K562 (cell line): Measurements from ENCODE around the gene PPP1R12C. TPM values are rescaled to one million over a fixed set of nuclear protein-coding genes. Genes with fewer than 3 reads are reported as not detected.

Experiments used
- CBFB ChIP-seq: sonication (generic); formaldehyde crosslinking; IDR thresholded peaks from 2 replicates; pipeline ENCODE4 v1.4.0; 2020; ENCODE audit warnings: mild to moderate bottlenecking, missing genetic modification reagents
- CXXC5 ChIP-seq: fragments of 250-450 bp; sonication (Bioruptor Pico); IDR thresholded peaks from 2 replicates; pipeline ENCODE4 v1.8.0; 2022; ENCODE audit warnings: inconsistent platforms, mild to moderate bottlenecking, moderate library complexity
- E2F8 ChIP-seq: fragments of 450-650 bp; IDR thresholded peaks from 2 replicates; pipeline ENCODE4 v1.7.1; 2018; ENCODE audit warnings: mild to moderate bottlenecking, low read depth; ENCODE audit not compliant: partially characterized antibody
- FOXM1 ChIP-seq, 2 experiments: fragments of 450-650 bp in 1 of 2; sonication (generic) in 1 of 2; formaldehyde crosslinking in 1 of 2; IDR thresholded peaks; 2 replicates each; pipeline versions ENCODE4 v1.6.1 to v1.9.0; 2017 to 2022; ENCODE audit warnings: low read depth in 2 of 2, mild to moderate bottlenecking in 2 of 2, missing genetic modification reagents in 1 of 2, moderate library complexity in 1 of 2
- HDAC1 ChIP-seq, 2 experiments: fragments of 450-650 bp; IDR thresholded peaks; 2 replicates each; pipeline ENCODE4 v1.6.1; 2016 to 2017; ENCODE audit warnings: inconsistent platforms in 1 of 2, mild to moderate bottlenecking in 1 of 2, moderate library complexity in 1 of 2
- MTA2 ChIP-seq: fragments of 450-650 bp; IDR thresholded peaks from 2 replicates; pipeline ENCODE4 v1.6.1; 2016; ENCODE audit warnings: low read depth
- SRSF1 ChIP-seq: fragments of 200-400 bp; formaldehyde crosslinking; IDR thresholded peaks from 2 replicates; pipeline ENCODE4 v1.6.1; 2017; ENCODE audit warnings: mild to moderate bottlenecking, low read depth, low read length, moderate library complexity
- THRB ChIP-seq: fragments of 450-650 bp; formaldehyde crosslinking; conservative IDR thresholded peaks from 2 replicates; pipeline ENCODE4 v1.4.0; 2022; ENCODE audit warnings: mild to moderate bottlenecking, missing genetic modification characterization
- USF2 ChIP-seq: sonication (generic); formaldehyde crosslinking; IDR thresholded peaks from 2 replicates; pipeline ENCODE4 v1.5.0; 2020; ENCODE audit warnings: missing genetic modification reagents
- ZBTB40 ChIP-seq, 2 experiments: fragments of 450-650 bp in 1 of 2; sonication (generic) in 1 of 2; formaldehyde crosslinking in 1 of 2; IDR thresholded peaks; 2 replicates each; pipeline versions ENCODE4 v1.7.1 to v1.9.0; 2016 to 2022; ENCODE audit warnings: inconsistent platforms in 1 of 2, mild to moderate bottlenecking in 1 of 2, missing genetic modification reagents in 1 of 2
- ZNF165 ChIP-seq: fragments of 250-450 bp; sonication (Bioruptor Pico); IDR thresholded peaks from 2 replicates; pipeline ENCODE4 v1.4.0; 2020; ENCODE audit warnings: borderline replicate concordance
- ZNF263 ChIP-seq: sonication (generic); formaldehyde crosslinking; IDR thresholded peaks from 2 replicates; pipeline ENCODE4 v1.8.0; 2022; ENCODE audit warnings: mild to moderate bottlenecking, missing genetic modification reagents, borderline replicate concordance
- polyA plus RNA-seq, 8 experiments: library from polyadenylated mRNA; depleted of rRNA in 4 of 8; stranded (reverse) in 5 of 8; unstranded in 3 of 8; fragments of >200 nt; fragmentation: Nextera tagmentation in 2 of 8; fragmentation: Illumina TruSeq in 1 of 8; extraction: Ambion mirVana in 2 of 8; extraction: Trizol in 1 of 8; gene quantifications; 2 replicates each; pipeline versions ENCODE4 v1.2.1 to v1.2.3, GENCODE V29; 2011 to 2014; ENCODE audit warnings: inconsistent platforms in 1 of 8, missing spikeins in 1 of 8
- total RNA-seq, 7 experiments: library from RNA; depleted of rRNA in 6 of 7; stranded (reverse); fragments of >200 nt in 6 of 7; fragmentation: Illumina TruSeq in 2 of 7; extraction: Trizol in 2 of 7; gene quantifications; 2 replicates each; pipeline versions ENCODE4 v1.2.1 to v1.2.3, GENCODE V29; 2011 to 2021; ENCODE audit warnings: low replicate concordance in 1 of 7

The PPP1R12C gene
- total and polyA plus RNA-seq, 9 of the 15 experiments (the other 6 are each of a cell fraction or from before 2014, with no cell fraction given) = 1.8 to 136 (median 33.7) TPM

GRCh38 chr19:55165952-55166529, 48.6 kb upstream of the PPP1R12C start (continued):
- TF ChIP-seq ZBTB40 (IDR thresholded peaks at IDR 0.05) (0 out of 2 replicates have a peak, but pooled peaks have one; percentile 11), ZBTB40 (CRISPR knock-in tag; IDR thresholded peaks at IDR 0.05) (no peak), ZNF263 (CRISPR knock-in tag) (peak; percentile 54; the same call in 1 of the 2 replicates), E2F8 (peak; percentile 55), CBFB (CRISPR knock-in tag) (peak; percentile 60; the same call in 1 of the 2 replicates), MTA2 (no peak), FOXM1 (IDR thresholded peaks at IDR 0.05; ENCODE audit: low read depth) (no peak), FOXM1 (CRISPR knock-in tag; IDR thresholded peaks at IDR 0.05; ENCODE audit: low read depth) (no peak), THRB (CRISPR knock-in tag) (no peak), HDAC1 (IDR thresholded peaks at IDR 0.05) (peak in 1 of 2 experiments; percentile 82; a peak in 2 of 4 replicates), USF2 (CRISPR knock-in tag) (no peak), SRSF1 (no peak), CXXC5 (CRISPR knock-in tag) (peak; percentile 67), ZNF165 (CRISPR knock-in tag) (no peak)
